Activated CD4-positive, alpha-beta T cell treated with anti-CD3 and anti-CD28 coated beads, Interleukin-2, amount 10 ng/mL, durations not matched to agents 24 days and 14 days (primary cell): ENCODE results near the gene MAP3K6. TPM values are rescaled to one million over a fixed set of nuclear protein-coding genes. Genes with fewer than 3 reads are reported as not detected.
A peak's percentile ranks its signal among the peaks of the same experiment; 100 is the strongest.

Experiments used
- DNase-seq: peaks from one replicate; pipeline ENCODE4 v3.0.0; 2022
- H3K27ac Mint-ChIP-seq: one replicate; pipeline ENCODE4 v1.8.0; 2022; ENCODE audit warnings: mild to moderate bottlenecking, mixed read lengths
- H3K27me3 Mint-ChIP-seq: one replicate; pipeline ENCODE4 v1.8.0; 2022; ENCODE audit warnings: mixed read lengths
- H3K36me3 Mint-ChIP-seq: one replicate; pipeline ENCODE4 v1.8.0; 2022; ENCODE audit warnings: low read depth, mild to moderate bottlenecking, mixed read lengths
- H3K4me1 Mint-ChIP-seq: one replicate; pipeline ENCODE4 v1.8.0; 2021; ENCODE audit warnings: mixed read lengths
- H3K4me3 Mint-ChIP-seq: one replicate; pipeline ENCODE4 v1.8.0; 2022; ENCODE audit warnings: mild to moderate bottlenecking, moderate library complexity, mixed read lengths
- H3K9me3 Mint-ChIP-seq: one replicate; pipeline ENCODE4 v1.8.0; 2021; ENCODE audit warnings: mixed read lengths
- intact Hi-C: fragments of 100-400 bp; cut with micrococcal nuclease; formaldehyde crosslinking; loops from one replicate; pipeline ENCODE4 v1.15.1; 2023
- total RNA-seq: library from RNA; stranded (reverse); gene quantifications from 2 replicates; pipeline ENCODE4 v1.2.3, GENCODE V29; 2022

MAP3K6 gene
- total RNA-seq, 1 donor from 2014 or later: 13.2 TPM

GRCh38 chr1:27374362-27375086, 7.8 kb upstream of the MAP3K6 start, which contains the start of gene FCN3:
Gene FCN3, minus strand, starts transcription at chr1:27374824. Its CDS starts 6 bp downstream, at chr1:27374818.
- no peak for DNase-seq
- H3K27me3 Mint-ChIP-seq: no peaks in the 10 kb centered on the region
- peaks cover 6% of the 10 kb centered on the region for H3K4me1 Mint-ChIP-seq
- H3K27ac Mint-ChIP-seq: no peak within 1 kb of the TSS
- H3K4me3 Mint-ChIP-seq: no peak within 1 kb of the TSS
- intact Hi-C loops: no loop called here
- H3K36me3 Mint-ChIP-seq: no peaks in the 10 kb centered on the region
- no peaks in the 10 kb centered on the region for H3K9me3 Mint-ChIP-seq

GRCh38 chr1:27372808-27373690, 6.3 kb upstream of the MAP3K6 start:
- intact Hi-C loops: no loop called here
- H3K27ac Mint-ChIP-seq: no peak overlapping the region
- no peaks in the 10 kb centered on the region for H3K9me3 Mint-ChIP-seq
- H3K4me1 Mint-ChIP-seq: peaks cover 14% of the 10 kb centered on the region
- H3K27me3 Mint-ChIP-seq: no peaks in the 10 kb centered on the region
- DNase-seq: no peak
- H3K4me3 Mint-ChIP-seq: no peak overlapping the region
- H3K36me3 Mint-ChIP-seq: no peaks in the 10 kb centered on the region

DNA sequence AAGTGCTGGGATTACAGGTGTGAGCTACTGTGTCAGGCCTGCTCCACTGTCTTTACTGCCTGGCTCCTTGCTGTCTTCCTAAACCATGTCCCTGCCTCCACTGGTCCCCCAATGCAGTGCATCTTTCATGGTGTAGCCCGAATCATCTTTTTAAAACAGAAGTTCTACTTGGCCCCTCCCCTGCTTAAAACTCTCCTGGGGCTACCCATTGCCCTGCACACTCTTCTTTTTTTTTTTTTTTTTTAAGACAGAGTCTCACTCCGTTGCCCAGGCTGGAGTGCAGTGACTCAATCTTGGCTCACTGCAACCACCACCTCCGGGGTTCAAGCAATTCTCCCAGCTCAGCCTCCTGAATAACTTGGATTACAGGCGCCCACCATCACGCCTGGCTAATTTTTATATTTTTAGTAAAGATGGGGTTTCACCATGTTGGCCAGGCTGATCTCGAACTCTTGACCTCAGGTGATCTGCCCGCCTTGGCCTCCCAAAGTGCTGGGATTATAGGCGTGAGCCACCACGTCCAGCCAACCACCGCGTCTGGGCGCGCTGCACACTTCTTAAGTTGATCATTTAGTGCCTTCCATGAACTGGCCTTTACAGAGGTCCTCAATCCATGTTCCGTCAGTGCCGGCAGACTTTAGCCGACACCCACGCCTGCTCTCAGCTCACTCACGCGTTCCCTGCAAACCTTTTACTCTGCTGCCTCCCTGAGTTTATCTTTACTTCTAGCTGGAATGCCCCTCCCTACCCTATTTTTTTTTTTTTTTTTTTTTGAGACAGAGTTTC, 5.5 kb upstream of the MAP3K6 start:
- Mint-ChIP-seq H3K4me1 (peaks cover 19% of the 10 kb centered on the region), H3K9me3 (no peaks in the 10 kb centered on the region)

DNA sequence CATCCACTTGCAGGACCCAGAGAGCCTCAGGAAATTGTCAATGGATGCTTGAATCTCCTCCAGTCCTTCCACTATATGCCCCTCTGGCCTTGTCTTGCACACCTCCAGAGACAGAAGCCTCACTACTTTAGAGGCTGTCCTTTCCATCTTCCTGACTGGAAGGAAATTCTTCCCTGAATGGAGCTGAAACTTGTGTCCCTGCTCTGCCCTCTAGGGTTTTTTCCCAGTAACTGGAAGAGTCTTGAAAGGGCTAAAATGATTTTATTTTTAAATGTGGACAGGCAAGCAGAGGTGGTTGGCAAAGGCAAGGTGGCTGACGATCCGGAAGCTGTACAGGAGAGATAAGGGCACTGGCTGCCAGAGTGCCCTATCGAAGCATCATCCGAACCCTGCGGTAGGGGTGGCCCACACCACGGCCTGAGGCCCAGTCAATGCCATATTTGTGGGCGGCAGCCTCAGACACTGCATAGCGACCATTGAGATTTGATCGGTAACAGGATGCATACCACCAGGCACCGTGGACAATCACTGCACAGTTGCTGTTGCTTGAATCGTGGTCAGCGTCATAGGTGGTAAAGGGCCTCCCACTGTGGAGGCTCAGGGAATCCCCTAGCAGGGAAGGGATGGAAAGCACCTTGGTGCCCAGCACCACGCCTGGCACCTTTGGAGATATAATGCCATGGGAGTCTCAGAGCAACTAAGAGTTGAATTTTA, 2.3 kb upstream of the MAP3K6 start:
- Mint-ChIP-seq H3K36me3 (no peaks in the 10 kb centered on the region), H3K9me3 (no peaks in the 10 kb centered on the region), H3K4me1 (peaks cover 36% of the 10 kb centered on the region), H3K27ac (peak overlapping the region; percentile 29), H3K4me3 (no peak overlapping the region), H3K27me3 (no peaks in the 10 kb centered on the region)
- no peak for DNase-seq
- intact Hi-C loops: loop anchor here (5.0 kb wide), 1 partner anchor 358 kb away; the partner anchor contains the start of gene FAM76A

More for the DNA sequence above, 5.5 kb upstream of the MAP3K6 start:
- intact Hi-C loops: no loop called here
- Mint-ChIP-seq H3K36me3 (no peaks in the 10 kb centered on the region), H3K27ac (no peak overlapping the region), H3K4me3 (no peak overlapping the region), H3K27me3 (no peaks in the 10 kb centered on the region)
- no peak for DNase-seq

GRCh38 chr1:27367160-27367650, 444 bp upstream of the MAP3K6 start:
- Mint-ChIP-seq H3K4me1 (peaks cover 36% of the 10 kb centered on the region), H3K4me3 (peak overlapping the region; percentile 81), H3K27me3 (no peaks in the 10 kb centered on the region), H3K9me3 (no peaks in the 10 kb centered on the region), H3K27ac (peak overlapping the region; percentile 80), H3K36me3 (no peaks in the 10 kb centered on the region)
- no peak for DNase-seq
- intact Hi-C loops: loop anchor here (2.0 to 5.0 kb wide), 2 partner anchors 44 to 360 kb away; partner anchors contain the start of genes FAM76A and TMEM222

DNA sequence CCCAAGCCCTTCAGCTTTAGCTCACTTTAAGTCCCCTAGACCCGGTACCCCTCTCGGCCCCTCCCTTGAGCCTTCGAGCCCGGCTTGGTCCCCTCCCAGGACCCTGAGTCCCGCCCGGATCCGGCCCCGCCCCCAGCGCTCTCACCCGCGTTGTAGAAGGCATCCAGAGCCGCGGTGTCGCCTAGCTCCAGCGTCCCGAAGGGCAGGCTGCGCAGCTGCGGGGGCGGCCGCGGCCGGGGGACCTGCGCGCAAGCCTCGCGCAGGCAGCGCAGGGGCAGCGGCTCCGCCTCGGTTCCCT, 699 bp downstream of the MAP3K6 start:
- Mint-ChIP-seq H3K27me3 (no peaks in the 10 kb centered on the region), H3K36me3 (no peaks in the 10 kb centered on the region), H3K4me3 (peak overlapping the region; percentile 92), H3K27ac (peak overlapping the region; percentile 90), H3K9me3 (no peaks in the 10 kb centered on the region), H3K4me1 (peaks cover 38% of the 10 kb centered on the region)
- DNase-seq: peak; percentile 95
- intact Hi-C loops: loop anchor here (1.0 to 5.0 kb wide), 3 partner anchors 26 to 361 kb away; partner anchors contain the start of genes FAM76A, GPR3 and TMEM222

DNA sequence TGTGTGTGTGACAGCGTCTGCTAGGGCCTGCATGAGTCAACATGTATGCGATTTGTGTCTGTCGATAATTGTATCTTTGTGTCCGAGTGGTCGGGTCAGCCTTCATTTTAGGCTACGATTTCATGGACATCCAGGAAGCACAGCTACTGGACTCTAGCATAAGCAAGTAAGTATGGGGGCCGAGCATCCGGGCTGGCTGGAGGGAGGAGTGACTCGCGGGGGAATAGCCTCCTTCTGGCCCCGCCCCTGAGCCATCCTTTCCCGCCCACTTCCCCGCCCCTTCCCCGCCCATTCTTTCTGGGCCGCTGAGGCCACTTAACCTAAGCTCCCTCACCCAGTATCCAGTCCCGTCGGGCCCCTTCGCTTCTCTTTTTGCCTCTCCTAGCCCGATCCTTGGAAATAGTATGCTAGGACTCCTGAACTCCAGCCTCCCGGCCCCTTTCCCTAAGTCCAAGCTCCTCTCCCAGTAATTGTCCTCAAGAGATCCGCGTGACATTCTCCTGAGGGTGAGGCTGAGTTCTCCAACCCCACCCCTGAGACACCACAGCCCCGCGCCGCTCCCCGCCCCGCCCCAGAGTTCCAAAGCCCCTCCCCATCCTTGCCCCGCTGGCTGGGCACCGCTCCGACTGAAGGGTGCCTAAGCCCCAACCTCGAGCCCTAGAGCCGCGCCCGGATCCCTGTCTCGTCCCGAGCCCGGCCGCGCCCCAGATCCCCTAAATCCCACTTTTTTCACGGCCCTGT, 1.2 kb downstream of the MAP3K6 start:
- H3K36me3 Mint-ChIP-seq: no peaks in the 10 kb centered on the region
- peak overlapping the region; percentile 90 for H3K27ac Mint-ChIP-seq
- no peaks in the 10 kb centered on the region for H3K9me3 Mint-ChIP-seq
- intact Hi-C loops: loop anchor here (1.0 to 5.0 kb wide), 3 partner anchors 27 to 362 kb away; partner anchors contain the start of genes FAM76A, GPR3 and TMEM222
- peak overlapping the region; percentile 92 for H3K4me3 Mint-ChIP-seq
- peaks cover 38% of the 10 kb centered on the region for H3K4me1 Mint-ChIP-seq
- H3K27me3 Mint-ChIP-seq: no peaks in the 10 kb centered on the region
- peak; percentile 90 for DNase-seq

- Mint-ChIP-seq H3K4me1 (peaks cover 38% of the 10 kb centered on the region), H3K4me3 (peak overlapping the region; percentile 92), H3K9me3 (no peaks in the 10 kb centered on the region), H3K27ac (no peak overlapping the region), H3K36me3 (no peaks in the 10 kb centered on the region), H3K27me3 (no peaks in the 10 kb centered on the region)
- DNase-seq: no peak
- intact Hi-C loops: loop anchor here (5.0 kb wide), 1 partner anchor 362 kb away; the partner anchor contains the start of gene FAM76A
These were observed 1.9 kb downstream of the MAP3K6 start for GRCh38 chr1:27364696-27365371.

DNA sequence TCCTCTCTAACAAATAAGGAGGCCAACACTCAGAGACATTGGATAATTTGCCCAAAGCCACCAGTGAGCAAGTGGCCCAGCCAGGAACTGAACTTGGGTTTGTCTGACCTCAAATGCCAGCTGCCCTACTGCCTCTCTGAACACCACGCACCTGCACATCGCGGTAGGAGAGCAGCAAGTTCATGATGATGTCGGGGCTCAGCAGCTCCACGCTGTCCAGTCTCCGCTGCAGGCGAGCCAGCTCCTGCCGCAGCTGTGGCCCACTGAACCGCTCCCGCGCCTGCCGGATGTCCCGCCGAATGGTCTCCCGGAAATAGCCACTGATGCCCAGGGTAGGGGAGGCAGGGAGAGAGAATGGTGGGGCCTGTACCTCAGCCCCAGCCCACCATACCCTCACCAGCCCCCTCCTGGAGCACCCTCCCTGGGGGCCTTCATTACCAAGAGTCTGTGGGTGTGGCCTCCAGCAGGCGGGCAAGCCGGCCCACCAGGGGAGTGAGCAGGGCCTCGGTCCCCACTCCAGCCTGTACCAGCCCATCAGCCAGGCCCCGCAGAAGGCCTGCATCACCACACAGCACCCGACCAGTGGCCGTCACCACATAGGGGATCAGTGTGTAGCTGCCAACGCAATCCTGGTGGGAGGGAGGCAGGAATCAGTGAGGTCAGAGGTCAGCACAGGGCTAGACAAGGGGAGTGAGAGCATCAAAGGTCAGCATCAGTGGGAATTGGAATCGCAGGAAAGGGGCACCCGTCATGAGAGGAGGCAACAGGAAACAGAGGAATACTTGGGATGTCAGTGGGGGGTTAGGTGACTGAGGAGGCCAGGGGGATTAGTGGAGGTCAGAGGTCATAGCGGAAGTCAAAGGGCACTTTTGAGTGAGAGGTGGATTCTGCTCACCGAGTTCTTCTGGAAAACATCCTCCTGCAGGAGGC, 2.7 kb downstream of the MAP3K6 start:
- Mint-ChIP-seq H3K4me1 (peaks cover 39% of the 10 kb centered on the region), H3K27ac (no peak overlapping the region), H3K27me3 (no peaks in the 10 kb centered on the region), H3K9me3 (no peaks in the 10 kb centered on the region), H3K4me3 (peak overlapping the region; percentile 50), H3K36me3 (no peaks in the 10 kb centered on the region)
- DNase-seq: no peak
- intact Hi-C loops: no loop called here

- H3K36me3 Mint-ChIP-seq: no peaks in the 10 kb centered on the region
These were observed 5.2 kb downstream of the MAP3K6 start for GRCh38 chr1:27361553-27361952.

GRCh38 chr1:27361044-27361402, 5.7 kb downstream of the MAP3K6 start:
- intact Hi-C loops: no loop called here
- Mint-ChIP-seq H3K4me3 (peak overlapping the region; percentile 75), H3K27ac (no peak overlapping the region), H3K4me1 (peaks cover 40% of the 10 kb centered on the region), H3K27me3 (no peaks in the 10 kb centered on the region), H3K36me3 (no peaks in the 10 kb centered on the region), H3K9me3 (no peaks in the 10 kb centered on the region)
- no peak for DNase-seq

More at GRCh38 chr1:27361553-27361952, 5.2 kb downstream of the MAP3K6 start:
- no peaks in the 10 kb centered on the region for H3K9me3 Mint-ChIP-seq
- intact Hi-C loops: no loop called here
- H3K27ac Mint-ChIP-seq: no peak overlapping the region
- H3K4me1 Mint-ChIP-seq: peaks cover 37% of the 10 kb centered on the region
- no peaks in the 10 kb centered on the region for H3K27me3 Mint-ChIP-seq
- no peak for DNase-seq
- peak overlapping the region; percentile 35 for H3K4me3 Mint-ChIP-seq
